ENCODE data around the gene INTS6.
"Not testable (repeated sequence)": the region's sequence is repeated elsewhere in the genome, so short reads cannot be mapped to it uniquely, and the experiment has no call there.

Gene INTS6

DNA sequence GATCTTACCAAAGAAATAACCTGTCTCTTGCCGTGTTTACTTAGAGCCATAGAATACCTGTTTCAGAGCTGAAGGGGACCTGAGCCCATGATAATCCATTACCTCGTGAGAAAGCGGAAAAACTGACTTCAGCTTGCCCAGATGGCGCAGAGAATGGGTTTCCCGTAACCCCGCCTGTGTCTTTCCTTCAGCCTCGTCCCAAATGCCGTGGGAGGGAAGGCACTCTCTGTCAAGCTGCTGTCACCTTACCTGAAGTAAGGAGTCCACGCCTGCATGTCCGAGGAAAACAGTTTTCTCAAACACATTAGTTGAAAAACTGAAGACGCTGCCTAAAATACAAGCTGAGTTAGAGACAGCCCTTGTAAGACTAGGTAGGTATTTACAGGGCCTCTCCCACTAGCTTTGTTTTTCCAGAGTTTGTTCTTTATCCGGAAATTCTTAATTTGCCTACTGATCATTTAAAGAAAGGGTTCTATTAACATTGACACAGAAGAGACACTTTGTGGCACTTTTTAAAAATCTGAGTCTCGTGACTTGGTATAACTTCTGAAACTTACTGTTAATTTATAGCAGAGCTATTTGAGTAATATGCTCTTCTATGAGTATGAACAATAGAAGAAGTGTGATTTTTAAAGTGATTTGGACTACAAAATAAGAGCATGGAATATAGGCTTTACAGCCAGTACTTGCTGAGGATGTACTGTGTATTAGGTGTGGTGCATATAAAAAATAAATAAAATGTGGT is 1.3 kb upstream of the INTS6 start:
- no peak for DNase-seq

DNA sequence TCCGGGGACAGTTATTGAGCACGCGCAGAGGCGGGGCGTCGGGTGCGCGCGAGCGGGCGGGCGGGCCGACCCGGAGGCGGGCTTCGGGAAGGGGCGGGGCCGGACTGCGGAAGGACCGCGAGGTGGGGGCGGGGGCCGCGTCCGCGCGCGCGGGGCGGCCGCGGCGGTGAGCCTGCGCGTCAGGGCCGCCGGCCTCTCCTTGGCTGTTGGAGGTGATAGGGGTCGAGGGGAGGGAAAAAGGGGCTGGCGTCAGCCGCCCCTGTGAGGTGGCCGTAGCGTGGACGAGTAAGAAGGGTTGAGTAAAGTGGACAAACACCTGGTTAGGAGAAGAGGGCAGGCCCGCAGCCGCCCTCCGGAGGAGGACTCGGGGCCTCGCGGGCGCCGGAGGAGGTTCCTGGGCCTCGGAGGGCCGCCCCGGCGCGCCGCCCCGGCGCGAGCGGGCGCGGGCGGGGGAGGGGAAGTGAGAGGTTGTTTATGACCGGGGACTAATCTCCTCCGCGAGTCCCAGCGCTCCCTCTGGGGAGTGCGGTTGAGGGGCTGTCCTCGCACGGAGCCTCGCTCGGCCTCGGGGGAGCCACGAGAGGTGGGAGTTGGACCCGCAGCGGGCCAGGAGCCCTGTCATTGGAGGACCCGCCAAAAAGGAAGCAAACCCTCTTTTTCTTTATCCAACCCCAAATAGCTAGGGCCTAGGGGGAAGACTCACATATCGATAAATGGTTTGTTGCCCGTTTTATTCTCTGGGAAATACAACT is 547 bp upstream of the INTS6 start:
- peak; percentile 82 for DNase-seq

DNA sequence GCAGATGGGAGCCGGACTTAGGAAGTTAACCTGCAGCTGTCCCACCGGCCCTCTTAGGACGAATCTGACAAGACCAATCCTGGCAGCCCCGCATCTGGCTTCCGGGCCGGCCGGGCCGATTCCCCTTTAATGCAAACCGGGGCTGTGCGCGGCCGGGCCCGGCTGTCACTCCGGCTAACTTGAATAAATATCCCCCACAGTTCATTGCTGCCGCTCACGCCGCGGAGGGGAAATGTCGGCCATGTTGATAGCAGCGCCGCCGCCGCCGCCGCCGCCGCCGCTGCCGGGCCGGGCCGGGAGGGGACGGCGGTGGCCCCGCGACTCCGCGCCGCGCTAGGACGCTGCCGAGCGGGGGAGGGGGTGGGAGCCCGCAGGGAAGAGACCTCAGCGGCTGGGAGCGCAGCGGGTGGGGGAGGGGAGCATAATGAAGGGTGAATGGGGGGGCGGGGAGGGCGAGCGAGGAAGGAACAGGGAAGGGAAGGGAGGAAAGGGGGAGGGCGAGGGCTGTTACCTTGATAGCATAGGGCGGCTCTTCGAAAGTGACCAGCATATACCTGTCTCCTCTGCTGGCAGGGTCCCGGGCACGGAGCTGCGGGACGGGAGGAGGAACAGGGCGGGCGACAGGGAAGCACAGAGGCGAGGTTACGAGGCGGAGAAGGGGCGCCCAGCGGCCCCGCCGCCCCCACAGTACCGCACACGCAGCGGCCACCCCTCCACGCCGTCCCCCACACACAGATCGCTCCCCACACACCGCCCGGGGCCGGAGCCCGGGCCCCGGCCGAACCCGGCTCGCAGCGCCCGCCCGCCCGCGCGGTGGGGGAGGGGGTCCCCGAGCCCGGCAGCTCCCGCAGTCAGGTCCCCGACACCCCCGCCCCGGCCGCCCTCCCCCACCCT is 1.1 kb downstream of the INTS6 start:
- DNase-seq = peak; percentile 66

DNA sequence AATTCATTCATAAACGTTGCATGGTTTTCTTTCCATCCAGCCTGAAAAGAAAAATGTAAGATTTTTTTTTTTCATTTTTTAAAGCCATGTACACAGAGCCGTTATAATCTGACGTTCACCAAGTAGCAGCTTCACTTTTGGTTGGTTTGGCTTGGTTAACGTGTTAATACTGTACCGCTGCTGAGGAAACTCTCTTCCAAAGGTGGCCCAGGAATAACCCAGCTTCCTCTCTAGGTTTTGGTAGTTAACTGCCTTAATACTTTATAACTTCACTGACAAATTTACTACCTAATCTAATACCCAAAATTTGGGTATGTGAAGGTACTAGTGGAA is 1.7 kb downstream of the INTS6 start:
- DNase-seq = no peak

- DNase-seq = no peak
These were observed 3.8 kb downstream of the INTS6 start for GRCh38 chr13:51449018-51449417.

DNA sequence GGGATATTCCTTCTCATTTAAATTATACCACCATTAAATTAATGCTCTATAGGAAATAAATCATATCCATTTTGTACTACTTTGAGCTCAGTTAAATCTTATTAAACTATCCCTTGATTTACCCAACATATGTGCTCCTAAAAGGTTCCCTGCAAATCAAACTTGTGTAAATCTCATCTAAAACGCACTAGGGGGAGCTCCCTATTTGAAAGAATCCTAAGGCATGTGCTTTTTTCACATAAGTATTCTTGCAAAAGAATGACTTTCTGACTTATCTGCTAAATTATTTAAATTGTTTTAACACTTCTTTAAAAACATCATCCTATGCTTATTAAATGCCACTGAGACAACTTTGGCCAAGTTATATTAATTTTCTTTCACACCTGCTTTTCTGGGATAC is 7.9 kb downstream of the INTS6 start:
- DNase-seq = no peak

- no peak for DNase-seq
These were observed 12.5 kb downstream of the INTS6 start for GRCh38 chr13:51440381-51440780.

- DNase-seq = no peak
These were observed 15.2 kb downstream of the INTS6 start for GRCh38 chr13:51437550-51438127.

GRCh38 chr13:51435002-51435578 is 17.7 kb downstream of the INTS6 start:
- no peak for DNase-seq

DNA sequence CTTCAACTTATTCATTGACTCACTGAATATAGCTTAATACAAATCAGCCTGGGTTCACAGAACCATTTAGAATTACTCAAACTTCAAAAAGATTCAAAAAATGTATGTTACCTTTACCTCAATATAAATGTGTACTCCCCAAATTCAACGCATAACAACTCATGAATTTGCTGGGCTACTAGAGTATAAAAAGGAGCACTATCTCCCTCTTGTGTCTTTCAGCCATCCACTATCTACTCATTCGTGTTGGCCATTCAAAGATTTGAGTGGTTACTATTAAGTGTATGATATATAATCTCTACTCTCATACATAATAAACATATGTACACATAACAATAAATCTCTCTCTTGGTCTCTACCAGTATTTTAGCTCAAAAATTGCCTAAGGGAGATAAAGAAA is 20.3 kb downstream of the INTS6 start:
- DNase-seq = no peak

DNA sequence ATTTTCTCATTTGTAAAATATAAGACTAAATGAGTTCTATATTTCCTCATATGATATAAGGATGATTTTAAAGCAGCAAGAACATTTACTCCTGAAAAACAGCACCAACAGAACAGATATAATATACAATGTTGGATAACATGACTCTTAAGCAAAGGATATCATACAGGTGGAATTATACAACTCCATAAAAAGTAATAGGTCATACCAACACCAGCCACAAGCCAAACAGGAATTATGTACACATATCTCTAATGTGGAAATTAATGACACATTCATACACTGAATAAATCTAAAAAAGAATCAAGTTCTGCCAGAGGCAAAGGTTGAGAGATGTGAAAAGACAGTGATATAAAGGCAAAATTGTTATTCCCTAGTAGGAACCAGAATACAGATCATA is 25.9 kb downstream of the INTS6 start:
- no peak for DNase-seq

- no peak for DNase-seq
These were observed 27.3 kb downstream of the INTS6 start for GRCh38 chr13:51425410-51426042.

DNA sequence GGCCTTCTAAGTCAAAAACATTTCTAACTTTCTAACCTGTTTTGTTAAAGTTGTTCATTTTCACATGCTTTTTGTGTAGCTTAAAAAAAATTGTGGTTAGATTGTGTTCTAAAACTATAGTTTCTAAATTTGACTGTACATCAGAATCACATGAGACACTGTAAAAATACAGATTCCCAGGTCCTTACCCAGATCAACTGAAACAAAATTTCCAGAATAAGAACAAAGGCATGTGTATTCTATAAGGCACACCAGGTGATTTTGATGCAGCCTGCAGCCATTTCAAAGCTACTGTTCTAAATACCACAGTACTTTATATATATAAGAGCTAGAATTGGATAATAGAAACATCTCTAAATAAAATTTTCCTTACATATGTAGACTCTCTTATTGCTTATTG is 29.1 kb downstream of the INTS6 start:
- DNase-seq = no peak

DNA sequence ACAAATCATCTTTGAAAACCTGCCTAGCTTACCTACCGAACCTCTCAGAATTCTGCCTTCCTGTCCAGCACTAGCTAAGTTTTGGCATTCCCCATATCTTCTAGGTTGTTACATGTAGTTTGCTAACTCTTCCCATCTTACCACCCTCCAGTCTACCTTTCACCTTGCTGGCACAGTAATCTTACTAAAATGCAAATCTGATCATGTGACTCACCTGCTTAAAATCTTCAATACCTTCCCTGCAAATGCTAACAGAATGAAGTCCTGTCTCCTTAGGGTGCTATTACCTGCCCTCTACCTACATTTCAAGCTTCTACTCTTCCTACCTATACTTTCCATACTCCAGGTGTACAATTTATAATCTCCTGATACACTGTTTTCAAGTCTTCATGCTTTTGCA is 30.4 kb downstream of the INTS6 start:
- DNase-seq = no peak

- DNase-seq = no peak
These were observed 31.9 kb downstream of the INTS6 start for GRCh38 chr13:51420681-51421490.

DNA sequence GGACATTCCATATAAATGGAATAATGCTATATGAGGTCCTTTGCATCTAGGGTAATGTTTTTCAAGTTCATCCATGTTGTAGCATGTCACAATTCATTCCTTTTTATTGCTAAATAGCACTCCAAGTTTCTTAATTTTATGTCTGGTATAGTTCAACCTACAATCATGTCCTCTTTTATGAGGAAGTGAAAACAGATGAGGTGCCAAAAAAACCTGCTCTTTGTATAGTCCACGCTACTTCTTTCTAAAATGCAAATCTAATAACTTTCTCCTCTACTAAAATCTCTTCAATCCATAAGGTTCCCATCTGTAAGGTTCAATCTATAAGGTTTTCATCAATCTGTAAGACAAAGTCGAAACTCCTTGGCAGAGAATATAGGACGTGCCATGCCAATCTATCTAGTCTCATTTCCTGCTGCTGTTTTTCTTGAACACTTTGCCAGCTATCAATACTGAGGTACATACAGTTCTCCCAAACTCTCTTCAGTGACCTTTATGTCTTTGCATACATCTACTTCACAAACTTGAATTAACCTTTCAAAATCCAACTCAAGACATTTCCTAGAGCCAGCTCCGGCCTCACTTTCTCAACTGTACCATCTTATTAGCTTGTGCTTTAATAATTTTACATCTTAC is 33.7 kb downstream of the INTS6 start:
- DNase-seq = no peak

DNA sequence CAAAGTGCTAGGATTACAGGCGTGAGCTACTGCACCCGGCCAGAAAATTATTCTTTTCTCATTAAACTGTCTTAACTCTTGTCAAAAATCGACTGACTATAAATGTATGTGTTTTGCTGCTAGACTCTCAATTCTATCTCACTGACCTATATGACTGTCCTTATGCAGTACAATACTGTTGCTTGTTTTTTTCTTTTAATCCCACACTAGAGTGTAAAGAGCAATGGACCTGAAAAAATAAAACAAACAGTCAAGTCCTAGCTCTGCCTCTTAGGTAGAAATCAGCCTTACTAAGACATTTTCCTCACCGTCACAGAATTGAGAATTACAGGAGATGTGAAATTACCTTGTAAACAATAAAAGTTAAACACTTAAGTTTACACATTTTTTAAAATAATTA is 35.1 kb downstream of the INTS6 start:
- no peak for DNase-seq

DNA sequence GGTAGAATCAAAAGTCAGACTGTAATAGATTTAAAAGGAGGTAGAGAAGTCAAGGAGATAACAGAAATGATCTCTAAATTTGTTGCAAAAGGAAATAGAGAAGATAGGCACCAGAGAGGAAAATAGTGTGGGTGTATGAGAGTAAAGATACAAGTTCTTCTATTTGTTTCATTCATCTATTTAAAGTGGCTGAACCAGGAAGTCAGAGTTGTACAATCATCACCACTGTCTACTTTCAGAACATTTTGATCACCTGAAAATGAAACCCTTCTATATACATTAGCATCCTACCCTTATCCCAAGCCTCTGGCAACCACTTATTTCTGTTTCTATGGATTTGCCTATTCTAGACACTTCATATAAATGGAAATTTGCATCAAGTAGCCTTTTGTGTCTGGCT is 36.7 kb downstream of the INTS6 start:
- no peak for DNase-seq

DNA sequence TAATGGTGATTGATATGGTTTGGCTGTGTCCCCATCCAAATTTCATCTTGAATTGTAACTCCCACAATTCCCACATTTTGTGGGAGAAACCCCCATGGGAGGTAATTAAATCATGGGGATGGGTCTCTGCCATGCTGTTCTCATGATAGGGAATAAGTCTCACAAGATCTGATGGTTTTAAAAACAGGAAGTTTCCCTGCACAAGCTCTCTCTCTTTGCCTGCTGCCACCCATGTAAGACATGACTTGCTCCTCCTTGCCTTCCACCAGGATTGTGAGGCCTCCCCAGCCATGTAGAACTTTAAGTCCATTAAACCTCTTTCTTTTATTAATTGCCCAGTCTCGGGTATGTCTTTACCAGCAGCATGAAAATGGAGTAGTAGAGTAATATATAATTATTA is 37.5 kb downstream of the INTS6 start:
- not testable (repeated sequence) for DNase-seq

DNA sequence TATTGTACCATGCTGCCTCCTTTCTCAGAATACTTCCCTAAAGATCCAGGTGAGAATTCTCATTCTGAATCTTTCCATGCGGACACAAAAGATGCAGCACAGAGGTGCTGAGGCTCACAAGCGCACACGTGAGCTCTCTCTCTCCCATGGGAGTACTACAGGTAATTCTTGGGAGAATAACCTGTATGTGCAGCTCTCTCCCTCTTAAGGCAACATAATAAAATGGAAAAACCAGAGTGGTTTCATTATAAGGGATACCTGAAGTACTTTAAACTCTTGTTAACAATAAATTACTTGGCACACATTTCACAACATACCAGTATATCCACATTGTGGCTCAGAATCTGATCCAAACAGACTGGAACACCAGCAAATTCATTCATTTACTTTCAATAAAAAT is 40.4 kb downstream of the INTS6 start:
- DNase-seq = no peak

- DNase-seq = no peak
These were observed 47.7 kb downstream of the INTS6 start for GRCh38 chr13:51405176-51405575.

Data from NCI-H226 (cell line).